Gastrocnemius medialis (tissue), 4 donors: ENCODE measurements around the gene TRAPPC5.

Experiments used
- POLR2A ChIP-seq, 2 donors: fragments of 450-650 bp; IDR thresholded peaks; one replicate each; pipeline ENCODE4 v1.6.1; 2017; ENCODE audit warnings: antibody characterized with exemption in 2 of 2, mild to moderate bottlenecking in 2 of 2, moderate library complexity in 2 of 2
- TF ChIP-seq, protein P1 (sequence below), 5 experiments: fragments of 450-650 bp in 3 of 5; fragments of 200-600 bp in 2 of 5; sonication (generic) in 2 of 5; IDR thresholded peaks in 4 of 5; conservative IDR thresholded peaks in 1 of 5; 1 replicate in 4 of 5; 2 replicates in 1 of 5; pipeline ENCODE4 v1.5.1; 2016 to 2019; ENCODE audit warnings: antibody characterized with exemption in 5 of 5, mild to moderate bottlenecking in 3 of 5, moderate library complexity in 3 of 5

DNA sequence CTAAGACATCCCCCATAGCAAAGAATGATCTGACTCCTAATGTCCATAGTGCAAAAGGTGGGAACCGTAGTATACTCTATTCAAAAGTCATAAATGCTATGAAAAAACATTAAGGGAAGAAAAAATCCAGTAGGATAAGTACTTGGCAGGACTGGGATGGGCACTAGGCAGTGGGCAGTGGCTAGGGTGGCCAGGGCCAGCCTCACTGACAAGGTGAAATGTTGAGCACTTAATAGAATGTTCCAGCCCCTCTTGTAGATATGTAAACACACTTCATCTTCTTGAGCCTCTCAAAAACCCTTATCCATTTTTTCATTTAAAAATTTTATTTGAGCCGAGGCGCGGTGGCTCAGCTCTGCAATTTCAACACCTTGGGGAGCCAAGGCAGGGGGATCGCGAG is 52.7 kb downstream of the TRAPPC5 start:
- TF ChIP-seq, protein P1, sequence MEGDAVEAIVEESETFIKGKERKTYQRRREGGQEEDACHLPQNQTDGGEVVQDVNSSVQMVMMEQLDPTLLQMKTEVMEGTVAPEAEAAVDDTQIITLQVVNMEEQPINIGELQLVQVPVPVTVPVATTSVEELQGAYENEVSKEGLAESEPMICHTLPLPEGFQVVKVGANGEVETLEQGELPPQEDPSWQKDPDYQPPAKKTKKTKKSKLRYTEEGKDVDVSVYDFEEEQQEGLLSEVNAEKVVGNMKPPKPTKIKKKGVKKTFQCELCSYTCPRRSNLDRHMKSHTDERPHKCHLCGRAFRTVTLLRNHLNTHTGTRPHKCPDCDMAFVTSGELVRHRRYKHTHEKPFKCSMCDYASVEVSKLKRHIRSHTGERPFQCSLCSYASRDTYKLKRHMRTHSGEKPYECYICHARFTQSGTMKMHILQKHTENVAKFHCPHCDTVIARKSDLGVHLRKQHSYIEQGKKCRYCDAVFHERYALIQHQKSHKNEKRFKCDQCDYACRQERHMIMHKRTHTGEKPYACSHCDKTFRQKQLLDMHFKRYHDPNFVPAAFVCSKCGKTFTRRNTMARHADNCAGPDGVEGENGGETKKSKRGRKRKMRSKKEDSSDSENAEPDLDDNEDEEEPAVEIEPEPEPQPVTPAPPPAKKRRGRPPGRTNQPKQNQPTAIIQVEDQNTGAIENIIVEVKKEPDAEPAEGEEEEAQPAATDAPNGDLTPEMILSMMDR (IDR thresholded peaks at IDR 0.05 in 4 of 5, conservative IDR thresholded peaks at IDR 0.05 in 1 of 5), result no peak
- no peak for TF ChIP-seq POLR2A (IDR thresholded peaks at IDR 0.05)
